Hematopoietic multipotent progenitor cell treated with erythropoietin and hydrocortisone succinate and interleukin-3 and kit ligand, for 4 days (in vitro differentiated cells): Measurements from ENCODE around the gene GPR15LG.
A peak's percentile ranks its signal among the peaks of the same experiment; 100 is the strongest.

Experiments used
- DNase-seq: peaks from one replicate; pipeline ENCODE4 v3.0.0-alpha.2; 2015

Gene GPR15LG

GRCh38 chr10:84194424-84195043 lies 20.9 kb downstream of the GPR15LG start, which contains the start of gene CDHR1:
TSS of gene CDHR1 (plus strand) at chr10:84194537. CDS start at chr10:84194761, 224 bp downstream.
- peak; percentile 65 for DNase-seq

DNA sequence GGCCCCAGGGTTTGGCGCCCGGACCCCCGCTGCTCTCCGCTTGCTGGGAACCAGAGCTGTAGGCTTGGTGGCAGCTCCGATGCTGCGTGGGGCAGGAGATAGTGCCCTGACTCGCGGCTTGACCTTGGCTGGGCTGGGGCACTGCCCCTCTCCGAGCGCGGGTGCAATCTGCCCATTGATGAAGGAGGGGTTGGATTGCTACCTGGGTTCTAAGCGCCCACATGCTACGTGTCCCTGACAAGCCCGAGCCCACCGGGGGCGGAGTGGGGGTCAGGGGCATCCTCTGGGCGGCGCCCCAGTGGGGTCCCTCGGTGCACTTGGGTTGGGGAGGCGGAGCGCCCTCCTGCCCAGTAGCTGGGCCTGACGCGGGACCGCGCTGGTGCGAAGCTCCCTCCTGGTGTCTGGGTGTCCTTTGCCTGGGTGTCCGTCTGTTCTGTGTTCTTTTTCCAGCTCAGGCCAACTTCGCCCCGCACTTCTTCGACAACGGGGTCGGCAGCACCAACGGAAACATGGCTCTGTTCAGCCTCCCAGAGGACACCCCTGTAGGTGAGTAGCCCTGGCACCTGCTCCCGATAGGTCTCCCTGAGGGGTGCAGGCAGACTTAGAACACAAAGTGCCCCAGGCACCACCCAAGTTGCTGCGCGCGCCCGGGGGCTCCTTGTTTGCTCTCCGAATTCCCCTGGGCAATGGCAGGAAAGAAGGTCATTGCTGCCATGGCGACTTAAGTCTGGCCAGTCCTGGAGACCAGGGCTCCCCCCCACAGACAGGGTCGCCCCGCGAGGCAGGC lies 21.6 kb downstream of the GPR15LG start:
- no peak for DNase-seq

- DNase-seq = no peak
Measured at GRCh38 chr10:84196083-84196482, 22.5 kb downstream of the GPR15LG start.

GRCh38 chr10:84196941-84197340 lies 23.3 kb downstream of the GPR15LG start:
- DNase-seq = no peak

GRCh38 chr10:84197643-84198042 lies 24.0 kb downstream of the GPR15LG start:
- DNase-seq = no peak

GRCh38 chr10:84198206-84198915 lies 24.8 kb downstream of the GPR15LG start:
- no peak for DNase-seq

DNA sequence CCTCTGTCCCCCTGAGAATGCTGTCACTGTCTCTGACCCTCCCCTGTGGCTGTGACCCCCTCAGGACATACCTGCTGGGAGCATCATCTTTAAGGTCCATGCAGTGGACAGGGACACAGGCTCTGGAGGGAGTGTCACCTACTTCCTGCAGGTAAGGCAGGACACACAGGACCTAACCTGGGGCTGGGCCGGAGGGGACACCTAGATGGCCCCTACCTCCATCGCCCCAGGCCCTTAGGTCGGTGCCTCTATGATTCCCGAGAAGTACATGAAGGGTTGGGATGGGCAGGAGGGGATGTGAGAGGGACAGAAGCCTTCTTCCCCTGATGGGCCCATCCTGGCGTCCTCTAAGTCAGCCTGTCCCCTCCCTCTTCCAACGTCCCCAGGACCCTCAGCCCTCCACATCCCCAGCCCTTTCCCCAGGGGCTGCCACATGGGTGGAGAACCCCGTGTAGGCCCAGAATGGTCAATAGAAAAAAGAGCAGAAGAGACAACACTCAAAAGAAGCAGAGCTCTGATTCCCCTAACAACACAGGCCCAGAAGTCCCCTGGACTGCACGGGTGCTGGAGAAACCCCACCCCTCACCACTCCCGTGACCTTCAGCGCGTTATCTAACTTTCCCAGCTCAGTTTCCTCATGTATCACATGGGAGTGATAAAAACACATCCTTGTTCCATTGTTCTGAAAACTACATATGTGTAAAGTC lies 27.1 kb downstream of the GPR15LG start:
- peak; percentile 55 for DNase-seq

DNA sequence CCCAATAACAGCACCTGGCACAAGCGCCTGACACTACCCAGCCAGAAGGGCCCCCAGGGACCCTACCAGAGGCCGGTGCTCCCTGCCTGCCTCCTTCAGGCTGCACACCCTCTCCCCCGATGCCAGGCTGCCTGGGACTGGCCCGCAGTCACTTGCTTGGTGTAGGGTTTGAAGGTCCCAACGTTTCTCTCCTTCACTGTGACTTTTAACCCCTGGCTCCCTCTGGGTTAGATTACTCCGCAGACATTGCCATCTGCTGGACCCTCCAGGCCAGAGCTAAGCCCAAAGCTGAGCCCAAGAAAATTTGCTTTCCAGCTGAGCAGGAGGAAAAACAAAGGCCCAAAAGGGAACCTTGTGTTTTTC lies 27.6 kb downstream of the GPR15LG start:
- DNase-seq = no peak

DNA sequence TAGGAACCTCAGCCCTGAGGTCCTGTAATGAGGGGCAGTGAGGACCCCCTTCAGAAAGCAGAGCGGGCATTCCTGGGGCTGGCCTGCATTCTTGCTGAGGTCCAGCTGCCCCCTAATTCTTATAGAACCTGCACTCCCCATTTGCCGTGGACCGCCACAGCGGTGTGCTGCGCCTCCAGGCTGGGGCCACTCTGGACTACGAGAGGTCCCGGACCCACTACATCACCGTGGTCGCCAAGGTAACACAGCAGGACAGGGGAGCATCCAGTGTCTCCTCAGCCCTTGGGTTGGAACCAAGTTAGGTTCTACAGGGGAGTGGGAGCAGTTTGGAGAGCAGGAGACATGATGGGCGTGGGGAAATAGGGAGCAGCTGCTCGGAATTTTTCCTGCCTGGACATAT lies 28.1 kb downstream of the GPR15LG start:
- DNase-seq = no peak

- no peak for DNase-seq
Measured at GRCh38 chr10:84202349-84202748, 28.7 kb downstream of the GPR15LG start.

DNA sequence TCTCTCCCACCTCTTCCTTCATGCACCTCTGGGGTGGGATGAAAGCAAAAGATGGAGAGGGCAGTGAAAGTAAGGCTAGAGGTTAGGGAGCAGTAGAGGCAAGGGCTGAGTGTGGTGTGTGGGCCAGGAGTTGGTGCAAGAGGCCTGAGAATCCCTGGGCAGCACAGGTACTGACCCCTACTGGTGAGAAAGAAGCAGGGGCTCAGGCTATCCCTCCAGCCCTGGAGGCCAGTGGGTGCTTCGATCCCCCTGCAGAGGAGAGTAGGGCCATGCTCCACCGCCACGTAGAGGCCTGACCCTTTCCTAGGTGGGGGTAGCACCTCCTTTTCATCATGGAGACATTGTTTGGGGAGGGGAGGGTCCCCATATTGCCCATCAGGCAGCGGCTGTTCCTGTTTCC lies 30.5 kb downstream of the GPR15LG start:
- peak; percentile 48 for DNase-seq

DNA sequence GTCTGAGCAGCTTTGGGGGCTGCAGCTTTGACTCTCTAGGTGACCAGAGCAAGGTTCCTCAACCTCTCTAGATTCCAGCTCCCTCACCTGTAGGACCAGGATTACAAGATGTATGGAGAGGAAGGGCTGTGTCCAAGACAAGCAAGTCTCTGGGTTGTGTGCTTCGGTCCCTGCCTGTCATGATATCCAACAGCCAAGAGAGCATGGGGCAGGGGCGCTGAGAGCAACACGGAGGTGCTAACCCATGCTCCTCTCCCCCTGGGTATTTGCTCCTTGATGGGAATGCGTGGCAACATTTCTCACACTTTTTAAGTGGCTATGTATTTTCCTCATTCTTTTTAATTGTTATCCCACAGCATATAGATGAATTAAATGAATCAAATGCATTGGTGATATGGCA lies 31.0 kb downstream of the GPR15LG start:
- DNase-seq = no peak

- DNase-seq = peak; percentile 80
Measured at GRCh38 chr10:84205049-84205852, 31.6 kb downstream of the GPR15LG start.

- no peak for DNase-seq
Measured at GRCh38 chr10:84205853-84206525, 32.4 kb downstream of the GPR15LG start.

DNA sequence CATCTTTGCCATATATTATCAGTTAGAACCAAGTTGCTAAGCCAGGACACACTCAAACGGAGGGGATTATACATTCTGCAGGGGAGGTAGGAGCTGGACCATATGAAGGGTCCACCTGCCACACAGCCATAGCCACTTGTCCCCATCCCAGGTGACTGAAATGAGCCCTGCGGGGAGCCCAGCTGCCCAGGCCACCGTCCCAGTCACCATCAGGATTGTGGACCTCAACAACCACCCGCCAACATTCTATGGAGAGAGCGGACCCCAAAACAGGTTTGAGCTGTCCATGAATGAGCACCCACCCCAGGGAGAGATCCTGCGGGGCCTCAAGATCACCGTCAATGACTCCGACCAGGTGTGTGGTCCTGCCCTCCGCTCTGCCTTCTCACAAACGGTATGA lies 34.4 kb downstream of the GPR15LG start:
- no peak for DNase-seq

- DNase-seq = no peak
Measured at GRCh38 chr10:84211566-84211965, 38.0 kb downstream of the GPR15LG start.

DNA sequence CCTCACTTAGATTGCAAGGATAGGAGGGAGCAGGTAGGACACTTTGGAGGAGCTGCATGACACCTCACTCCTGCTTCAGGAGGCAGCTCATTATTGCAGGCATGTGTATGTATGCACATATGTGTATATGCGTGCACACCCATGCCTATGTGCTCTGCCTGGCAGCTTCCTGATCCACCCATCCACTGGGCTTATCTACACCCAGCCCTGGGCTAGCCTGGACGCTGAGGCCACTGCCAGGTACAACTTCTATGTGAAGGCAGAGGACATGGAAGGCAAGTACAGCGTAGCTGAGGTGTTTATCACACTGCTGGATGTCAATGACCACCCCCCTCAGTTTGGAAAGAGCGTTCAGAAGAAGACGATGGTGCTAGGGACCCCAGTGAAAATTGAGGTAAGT lies 38.4 kb downstream of the GPR15LG start:
- no peak for DNase-seq

GRCh38 chr10:84213076-84213475 lies 39.5 kb downstream of the GPR15LG start:
- no peak for DNase-seq

DNA sequence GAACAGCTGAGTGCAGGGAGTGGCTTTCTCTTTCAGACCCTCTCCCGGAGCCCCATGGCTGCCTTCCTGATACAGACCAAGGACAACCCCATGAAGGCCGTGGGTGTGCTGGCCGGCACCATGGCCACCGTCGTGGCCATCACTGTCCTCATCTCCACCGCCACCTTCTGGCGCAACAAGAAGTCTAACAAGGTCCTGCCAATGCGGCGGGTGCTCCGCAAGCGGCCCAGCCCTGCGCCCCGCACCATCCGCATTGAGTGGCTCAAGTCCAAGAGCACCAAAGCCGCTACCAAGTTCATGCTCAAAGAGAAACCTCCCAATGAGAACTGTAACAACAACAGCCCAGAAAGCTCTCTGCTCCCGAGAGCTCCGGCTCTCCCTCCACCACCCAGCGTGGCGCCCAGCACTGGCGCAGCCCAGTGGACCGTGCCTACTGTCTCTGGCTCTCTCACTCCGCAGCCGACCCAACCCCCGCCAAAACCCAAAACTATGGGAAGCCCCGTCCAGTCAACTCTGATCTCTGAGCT lies 40.5 kb downstream of the GPR15LG start:
- no peak for DNase-seq

DNA sequence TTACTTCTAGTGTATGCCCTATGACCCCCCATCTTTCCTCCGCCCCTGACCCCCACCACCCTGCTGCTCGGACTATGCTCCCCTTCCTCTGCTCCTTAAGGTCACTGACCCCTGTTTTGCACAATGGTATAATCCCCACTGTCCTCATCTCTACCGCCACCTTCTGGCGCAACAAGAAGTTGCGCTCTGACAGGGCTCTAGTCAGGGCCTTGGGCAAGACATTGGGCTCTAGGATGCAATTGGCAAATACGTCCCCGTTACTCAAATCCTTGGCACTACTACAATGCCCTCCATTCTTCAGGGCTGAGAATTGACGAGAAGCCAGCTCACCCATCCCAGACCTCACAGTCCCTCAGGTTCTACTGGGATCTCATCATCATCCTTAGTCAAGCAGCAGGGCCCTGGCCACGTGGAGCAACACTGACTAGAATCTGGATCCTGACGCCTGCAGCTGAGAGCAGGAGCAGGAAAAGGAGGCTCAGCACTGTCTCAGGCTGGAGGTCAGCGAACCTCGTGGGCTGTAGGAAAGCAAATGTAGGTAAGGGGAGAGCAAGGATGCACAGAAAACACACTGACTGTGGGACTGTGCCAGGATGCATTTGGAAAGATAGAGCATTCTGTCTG lies 41.1 kb downstream of the GPR15LG start:
- peak; percentile 65 for DNase-seq

DNA sequence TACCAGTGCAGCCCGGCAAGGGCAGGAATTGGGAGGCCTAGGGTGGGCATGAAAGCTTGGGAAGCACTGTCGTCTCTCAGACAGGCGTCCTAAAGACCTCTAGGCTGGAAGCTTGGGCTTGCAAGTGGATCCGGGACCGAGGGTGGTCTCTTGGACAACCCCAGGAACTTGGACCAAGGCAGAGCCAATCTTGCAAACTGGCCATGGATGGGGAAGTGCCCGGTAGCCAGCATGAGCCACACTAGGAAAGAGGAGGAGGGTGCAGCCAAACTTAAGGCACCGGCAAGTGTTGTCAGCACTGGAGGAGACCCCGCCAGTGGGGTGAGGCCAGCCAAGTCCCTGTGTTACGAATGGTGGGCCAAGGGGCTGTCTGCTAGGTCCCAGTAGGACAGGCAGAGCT lies 43.2 kb downstream of the GPR15LG start:
- DNase-seq = no peak
